NCI-H1105 (cell line): ENCODE measurements around the gene CLDN6.

ENCODE experiments used
- DNase-seq: peaks from one replicate; lab custom pipeline; 2025; lab: John Stamatoyannopoulos, UW

CLDN6 gene

GRCh38 chr16:3027983-3028715 is 10.2 kb upstream of the CLDN6 start:
- peak; percentile 73 for DNase-seq

- DNase-seq: no peak
Measured at GRCh38 chr16:3027489-3027795, 9.5 kb upstream of the CLDN6 start.

- no peak for DNase-seq
Measured at GRCh38 chr16:3026609-3027488, 8.9 kb upstream of the CLDN6 start.

GRCh38 chr16:3026003-3026378 is 8.0 kb upstream of the CLDN6 start:
- DNase-seq: no peak

- no peak for DNase-seq
Measured at GRCh38 chr16:3025032-3026002, 7.3 kb upstream of the CLDN6 start.

GRCh38 chr16:3023669-3024478 is 5.9 kb upstream of the CLDN6 start, which contains the start of the genes HCFC1R1 and THOC6:
Gene HCFC1R1 (minus strand): TSS chr16:3023942. CDS start chr16:3023941, 1 bp downstream.
Gene THOC6 (plus strand): TSS chr16:3024035. CDS start chr16:3024327, 292 bp downstream.
- peak; percentile 79 for DNase-seq

GRCh38 chr16:3023415-3023668 is 5.4 kb upstream of the CLDN6 start:
- no peak for DNase-seq

GRCh38 chr16:3022684-3023414 is 4.9 kb upstream of the CLDN6 start:
- DNase-seq: no peak

GRCh38 chr16:3022208-3022683 is 4.3 kb upstream of the CLDN6 start:
- DNase-seq: no peak

GRCh38 chr16:3021449-3022207 is 3.6 kb upstream of the CLDN6 start:
- no peak for DNase-seq

- DNase-seq: no peak
Measured at GRCh38 chr16:3020604-3021448, 2.8 kb upstream of the CLDN6 start.

- DNase-seq: no peak
Measured at GRCh38 chr16:3020247-3020603, 2.2 kb upstream of the CLDN6 start, which contains the start of gene TNFRSF12A. Gene TNFRSF12A (plus strand): TSS chr16:3020368. CDS start chr16:3020398, 30 bp downstream.

GRCh38 chr16:3019594-3020246 is 1.7 kb upstream of the CLDN6 start:
- DNase-seq: no peak

- DNase-seq: no peak
Measured at GRCh38 chr16:3017344-3017743, 639 bp downstream of the CLDN6 start.

GRCh38 chr16:3015865-3016521 is 2.0 kb downstream of the CLDN6 start:
- no peak for DNase-seq

- no peak for DNase-seq
Measured at GRCh38 chr16:3014971-3015370, 3.0 kb downstream of the CLDN6 start.

- no peak for DNase-seq
Measured at GRCh38 chr16:3013998-3014690, 3.8 kb downstream of the CLDN6 start.
